Activated T-cell treated with anti-CD3 and anti-CD28 coated beads, Interleukin-2, amount 50 U/mL, for 24 hours (primary cell): Measurements from ENCODE around the gene KCNB1.
A peak's percentile ranks its signal among the peaks of the same experiment; 100 is the strongest.

Experiments used
- DNase-seq: peaks from one replicate; pipeline ENCODE4 v3.0.0-alpha.2; 2020
- H3K27ac Mint-ChIP-seq: 2 replicates; pipeline ENCODE4 v1.8.0; 2020; ENCODE audit warnings: mild to moderate bottlenecking, mixed read lengths
- H3K27me3 Mint-ChIP-seq: 2 replicates; pipeline ENCODE4 v1.8.0; 2020; ENCODE audit warnings: mixed read lengths
- H3K36me3 Mint-ChIP-seq: 2 replicates; pipeline ENCODE4 v1.8.0; 2020; ENCODE audit warnings: low read depth, mixed read lengths
- H3K4me1 Mint-ChIP-seq: 2 replicates; pipeline ENCODE4 v1.8.0; 2020; ENCODE audit warnings: low read depth, mixed read lengths
- H3K4me3 Mint-ChIP-seq: 2 replicates; pipeline ENCODE4 v1.8.0; 2020; ENCODE audit warnings: mild to moderate bottlenecking, moderate library complexity, mixed read lengths
- H3K9me3 Mint-ChIP-seq: 2 replicates; pipeline ENCODE4 v1.8.0; 2020; ENCODE audit warnings: mixed read lengths

KCNB1 gene

DNA sequence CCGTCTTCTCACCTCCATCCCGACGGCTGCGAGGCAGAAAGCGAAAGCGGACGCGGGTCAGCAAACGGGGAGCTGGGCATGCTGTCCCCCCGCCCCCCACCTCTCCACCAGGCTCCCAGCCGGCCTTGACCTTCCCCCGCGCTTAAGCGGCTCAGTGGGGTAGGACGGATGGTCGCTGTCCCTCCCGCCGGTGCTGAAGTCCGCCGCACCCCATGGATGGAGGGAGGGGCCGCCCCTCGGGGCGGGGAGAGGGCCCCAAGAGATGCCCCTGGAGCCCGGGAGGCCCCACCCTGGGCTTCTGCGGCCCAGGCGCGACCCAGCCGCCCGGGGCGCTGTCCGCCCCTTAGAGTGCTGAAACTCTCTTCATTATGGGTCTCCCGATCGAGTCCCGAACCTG is at the start of gene KCNB1:
TSS of gene KCNB1 (minus strand) at position 48 of the 397 bp plus-strand sequence. CDS start 188 bp downstream, outside the sequence.
- Mint-ChIP-seq H3K27me3 (peaks cover 83% of the 10 kb centered on the region), H3K27ac (no peak within 1 kb of the TSS), H3K9me3 (no peaks in the 10 kb centered on the region), H3K4me1 (peaks cover 7% of the 10 kb centered on the region), H3K4me3 (no peak within 1 kb of the TSS), H3K36me3 (no peaks in the 10 kb centered on the region)
- peak; percentile 52 for DNase-seq

DNA sequence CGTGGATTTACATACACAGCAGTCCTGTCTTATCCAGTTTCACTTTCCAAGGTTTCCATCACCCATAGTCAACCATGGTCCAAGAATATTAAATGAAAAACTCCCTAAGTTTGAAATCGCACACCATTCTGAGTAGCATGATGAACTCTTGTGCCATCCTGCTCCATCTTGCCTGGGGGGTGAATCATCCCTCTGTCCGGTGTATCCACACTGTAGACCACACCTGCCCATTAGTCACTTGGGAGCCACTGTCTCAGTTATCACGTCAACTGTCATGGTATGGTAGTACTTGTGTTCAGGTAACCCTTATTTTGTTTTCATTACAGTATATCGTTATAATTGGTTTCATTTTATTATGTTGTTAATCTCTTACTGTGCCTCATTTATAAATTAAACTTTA is 47.0 kb upstream of the KCNB1 start:
- Mint-ChIP-seq H3K4me3 (no peak overlapping the region), H3K4me1 (peaks cover 10% of the 10 kb centered on the region), H3K9me3 (no peaks in the 10 kb centered on the region), H3K27me3 (peaks cover 36% of the 10 kb centered on the region), H3K27ac (no peak overlapping the region), H3K36me3 (no peaks in the 10 kb centered on the region)
- no peak for DNase-seq

- H3K27me3 Mint-ChIP-seq: peaks cover 53% of the 10 kb centered on the region
- H3K4me3 Mint-ChIP-seq: no peak overlapping the region
These were observed 44.1 kb upstream of the KCNB1 start for GRCh38 chr20:49526568-49526967.

DNA sequence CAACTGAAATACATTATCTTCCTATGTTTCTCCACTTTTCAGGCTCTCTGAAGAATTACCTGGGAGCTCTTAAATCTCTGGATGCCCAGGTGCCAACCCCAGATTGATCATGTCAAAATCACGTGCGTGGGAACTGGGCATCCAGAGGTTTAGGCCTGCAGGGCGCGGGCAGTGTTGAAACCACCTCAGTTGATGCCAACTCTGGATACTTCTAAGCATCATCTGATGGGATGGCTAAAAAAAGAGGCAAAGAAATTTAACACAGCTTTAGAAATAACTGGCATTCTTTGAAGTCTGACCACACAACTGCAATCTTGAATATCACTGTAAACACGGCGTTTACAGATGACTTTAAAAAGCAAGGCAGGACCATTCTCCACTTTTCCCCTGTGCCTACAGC is 43.6 kb upstream of the KCNB1 start:
- Mint-ChIP-seq H3K27ac (no peak overlapping the region), H3K36me3 (no peaks in the 10 kb centered on the region), H3K4me3 (no peak overlapping the region), H3K4me1 (peaks cover 4% of the 10 kb centered on the region), H3K27me3 (peaks cover 55% of the 10 kb centered on the region), H3K9me3 (no peaks in the 10 kb centered on the region)
- DNase-seq: no peak

More at GRCh38 chr20:49526568-49526967, 44.1 kb upstream of the KCNB1 start:
- no peak overlapping the region for H3K27ac Mint-ChIP-seq
- H3K36me3 Mint-ChIP-seq: no peaks in the 10 kb centered on the region
- peaks cover 4% of the 10 kb centered on the region for H3K4me1 Mint-ChIP-seq
- no peak for DNase-seq
- H3K9me3 Mint-ChIP-seq: no peaks in the 10 kb centered on the region

DNA sequence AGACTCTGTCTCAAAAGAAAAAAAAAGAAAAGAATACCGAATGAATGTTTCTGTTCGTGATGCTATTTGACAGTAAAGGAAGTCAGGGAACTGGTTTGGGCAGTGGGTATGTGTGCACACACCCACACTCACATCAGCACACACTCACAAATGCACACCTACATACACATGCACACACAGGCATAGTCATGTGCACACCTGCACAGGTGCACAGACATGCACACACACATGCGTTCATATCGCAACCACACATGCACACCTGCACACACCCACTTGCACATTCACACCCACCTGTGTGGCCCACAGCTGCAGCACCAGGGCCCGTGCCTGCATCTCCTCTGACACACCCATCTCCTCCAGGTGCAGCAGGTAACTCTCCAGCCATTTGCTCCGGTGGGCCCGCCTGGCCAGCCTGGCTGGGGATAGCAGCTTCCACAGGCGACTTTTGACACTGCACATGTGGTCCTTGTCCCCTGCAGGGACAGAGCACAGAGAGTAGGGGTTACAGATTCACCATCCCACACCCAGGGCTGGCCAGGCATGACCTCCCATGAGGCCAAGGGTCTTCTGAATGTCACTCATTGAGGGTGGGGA is 41.4 kb upstream of the KCNB1 start:
- Mint-ChIP-seq H3K27ac (no peak overlapping the region), H3K27me3 (peaks cover 43% of the 10 kb centered on the region), H3K4me1 (peaks cover 4% of the 10 kb centered on the region), H3K4me3 (no peak overlapping the region), H3K9me3 (no peaks in the 10 kb centered on the region), H3K36me3 (no peaks in the 10 kb centered on the region)
- no peak for DNase-seq

GRCh38 chr20:49521356-49521755 is 38.9 kb upstream of the KCNB1 start:
- H3K27ac Mint-ChIP-seq: no peak overlapping the region
- H3K4me1 Mint-ChIP-seq: no peaks in the 10 kb centered on the region
- H3K9me3 Mint-ChIP-seq: no peaks in the 10 kb centered on the region
- H3K4me3 Mint-ChIP-seq: no peak overlapping the region
- peaks cover 43% of the 10 kb centered on the region for H3K27me3 Mint-ChIP-seq
- H3K36me3 Mint-ChIP-seq: no peaks in the 10 kb centered on the region
- DNase-seq: no peak

DNA sequence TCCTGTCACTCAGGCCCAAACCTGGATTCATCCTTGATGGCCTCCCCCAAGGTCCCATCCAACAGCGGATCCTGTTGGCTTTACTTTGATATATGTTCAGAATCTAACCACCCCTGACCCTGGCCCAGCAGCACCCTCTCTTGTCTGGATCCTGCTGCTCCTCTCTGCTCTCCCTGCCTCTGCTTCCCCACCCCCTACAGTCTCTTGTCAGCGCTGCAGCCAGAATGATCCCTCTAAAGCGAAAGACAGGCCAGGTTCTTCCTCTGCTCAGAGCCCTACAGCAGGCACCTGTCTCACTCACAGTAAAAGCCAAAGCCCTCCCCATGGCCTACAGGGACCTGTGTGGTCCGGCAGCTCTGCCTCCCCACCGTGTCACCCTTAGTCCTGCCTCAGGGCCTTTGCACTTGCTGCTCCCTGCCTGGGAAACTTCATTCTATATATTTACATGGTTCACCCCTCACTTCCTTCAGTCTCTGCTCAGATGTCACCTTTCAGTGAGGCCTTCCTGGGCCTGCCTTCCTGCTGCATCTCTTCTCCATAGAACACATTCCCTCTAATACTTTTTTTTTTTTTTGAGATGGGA is 37.4 kb upstream of the KCNB1 start:
- H3K27ac Mint-ChIP-seq: no peak overlapping the region
- H3K27me3 Mint-ChIP-seq: peaks cover 43% of the 10 kb centered on the region
- no peak for DNase-seq
- H3K4me1 Mint-ChIP-seq: no peaks in the 10 kb centered on the region
- no peaks in the 10 kb centered on the region for H3K9me3 Mint-ChIP-seq
- no peak overlapping the region for H3K4me3 Mint-ChIP-seq
- no peaks in the 10 kb centered on the region for H3K36me3 Mint-ChIP-seq

DNA sequence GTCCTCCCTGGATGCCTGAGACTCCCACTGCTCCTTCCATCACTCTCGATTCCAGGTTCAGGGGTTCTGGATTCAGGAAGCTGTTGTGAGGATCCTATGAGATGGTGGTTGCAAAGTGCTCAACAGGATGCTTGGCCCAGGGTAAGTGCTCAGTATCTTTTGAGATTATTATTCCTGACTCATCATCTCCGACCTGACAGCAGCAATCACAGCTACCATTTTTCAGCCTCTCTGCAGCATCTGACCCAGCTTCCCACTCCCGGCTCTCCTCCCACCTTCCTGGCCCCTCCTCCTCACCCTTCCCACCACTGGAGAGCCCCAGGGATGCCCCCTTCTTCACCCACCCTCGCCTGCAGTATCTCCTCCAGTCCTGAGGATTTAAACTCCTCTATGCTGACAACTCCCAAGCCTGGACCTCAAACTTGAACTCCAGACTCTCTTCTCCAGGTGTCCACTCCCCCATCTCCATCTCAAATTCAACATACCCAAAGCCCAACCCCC is 36.8 kb upstream of the KCNB1 start:
- Mint-ChIP-seq H3K36me3 (no peaks in the 10 kb centered on the region), H3K9me3 (no peaks in the 10 kb centered on the region), H3K4me1 (no peaks in the 10 kb centered on the region), H3K27ac (no peak overlapping the region), H3K4me3 (no peak overlapping the region), H3K27me3 (peaks cover 45% of the 10 kb centered on the region)
- DNase-seq: no peak

DNA sequence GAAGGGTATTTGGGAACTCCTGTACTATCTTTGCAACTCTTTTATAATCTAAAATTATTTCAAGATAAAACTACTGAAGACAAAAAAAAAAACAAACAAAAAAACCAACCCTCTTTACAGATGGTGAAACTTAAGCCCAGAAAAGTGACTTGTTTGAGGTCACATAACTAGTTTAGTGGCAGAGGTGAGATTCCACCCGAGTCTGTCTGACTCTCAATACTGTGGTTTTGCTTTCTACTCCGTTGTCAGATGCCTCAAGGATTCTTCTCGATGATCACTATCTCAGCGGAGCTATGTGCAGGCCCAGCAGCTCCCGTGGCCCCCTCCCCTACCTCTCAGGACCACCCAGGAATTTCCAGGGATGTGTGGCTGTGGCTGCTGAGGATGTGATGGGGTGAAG is 36.1 kb upstream of the KCNB1 start:
- H3K36me3 Mint-ChIP-seq: no peaks in the 10 kb centered on the region
- no peaks in the 10 kb centered on the region for H3K4me1 Mint-ChIP-seq
- DNase-seq: no peak
- H3K9me3 Mint-ChIP-seq: no peaks in the 10 kb centered on the region
- H3K27me3 Mint-ChIP-seq: peaks cover 46% of the 10 kb centered on the region
- H3K27ac Mint-ChIP-seq: no peak overlapping the region
- no peak overlapping the region for H3K4me3 Mint-ChIP-seq

DNA sequence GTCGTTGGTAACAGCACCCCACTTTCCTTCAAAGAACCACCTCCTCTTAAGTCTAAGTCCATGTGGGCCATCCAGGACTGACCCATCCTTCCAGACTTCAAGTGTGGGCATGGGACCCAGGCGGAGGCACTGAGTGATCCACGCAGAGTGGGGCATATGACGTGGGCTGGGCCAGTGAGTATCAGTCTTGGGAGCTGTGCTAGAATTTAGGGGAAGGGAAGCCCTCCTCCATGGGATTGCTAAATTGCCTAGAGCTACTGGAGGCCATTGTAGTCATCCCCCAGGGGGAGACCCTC is 35.3 kb upstream of the KCNB1 start:
- H3K4me1 Mint-ChIP-seq: no peaks in the 10 kb centered on the region
- H3K9me3 Mint-ChIP-seq: no peaks in the 10 kb centered on the region
- H3K27ac Mint-ChIP-seq: no peak overlapping the region
- H3K27me3 Mint-ChIP-seq: peaks cover 45% of the 10 kb centered on the region
- no peak for DNase-seq
- H3K4me3 Mint-ChIP-seq: no peak overlapping the region
- H3K36me3 Mint-ChIP-seq: no peaks in the 10 kb centered on the region

- H3K4me3 Mint-ChIP-seq: no peak overlapping the region
These were observed 34.7 kb upstream of the KCNB1 start for GRCh38 chr20:49516916-49517804.

GRCh38 chr20:49515586-49515985 is 33.1 kb upstream of the KCNB1 start:
- Mint-ChIP-seq H3K9me3 (no peaks in the 10 kb centered on the region), H3K4me1 (no peaks in the 10 kb centered on the region), H3K36me3 (no peaks in the 10 kb centered on the region), H3K4me3 (no peak overlapping the region), H3K27ac (no peak overlapping the region), H3K27me3 (peaks cover 35% of the 10 kb centered on the region)
- DNase-seq: no peak

More at GRCh38 chr20:49516916-49517804, 34.7 kb upstream of the KCNB1 start:
- peaks cover 41% of the 10 kb centered on the region for H3K27me3 Mint-ChIP-seq
- no peaks in the 10 kb centered on the region for H3K9me3 Mint-ChIP-seq
- no peak for DNase-seq
- no peaks in the 10 kb centered on the region for H3K4me1 Mint-ChIP-seq
- H3K36me3 Mint-ChIP-seq: no peaks in the 10 kb centered on the region
- no peak overlapping the region for H3K27ac Mint-ChIP-seq

GRCh38 chr20:49513517-49513916 is 31.0 kb upstream of the KCNB1 start:
- Mint-ChIP-seq H3K27ac (no peak overlapping the region), H3K4me1 (peaks cover under 1% of the 10 kb centered on the region), H3K4me3 (no peak overlapping the region), H3K36me3 (no peaks in the 10 kb centered on the region), H3K27me3 (peaks cover 52% of the 10 kb centered on the region), H3K9me3 (no peaks in the 10 kb centered on the region)
- no peak for DNase-seq

DNA sequence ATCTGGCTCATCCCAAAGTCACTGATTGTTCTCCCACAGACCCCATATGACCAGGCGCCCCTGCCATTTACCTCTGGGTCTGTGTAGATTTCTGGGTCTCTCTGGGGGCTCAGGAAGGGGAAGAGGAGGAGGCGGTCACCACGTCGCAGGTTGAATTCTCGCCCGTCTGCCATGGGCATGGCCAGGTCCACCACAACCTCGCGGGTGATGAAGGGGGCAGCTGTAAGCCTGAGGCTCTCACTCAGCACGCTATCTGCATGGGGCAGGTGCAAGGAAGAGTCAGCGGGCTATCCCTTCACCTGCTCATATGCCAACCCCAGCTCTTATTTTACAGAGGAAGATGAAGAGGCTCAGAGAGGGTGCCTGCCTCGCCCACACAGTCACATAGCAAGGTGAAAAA is 30.5 kb upstream of the KCNB1 start:
- no peak for DNase-seq
- peaks cover 1% of the 10 kb centered on the region for H3K4me1 Mint-ChIP-seq
- H3K4me3 Mint-ChIP-seq: no peak overlapping the region
- H3K9me3 Mint-ChIP-seq: no peaks in the 10 kb centered on the region
- no peaks in the 10 kb centered on the region for H3K36me3 Mint-ChIP-seq
- H3K27ac Mint-ChIP-seq: no peak overlapping the region
- H3K27me3 Mint-ChIP-seq: peaks cover 54% of the 10 kb centered on the region
